A673 (cell line): ENCODE measurements around the gene C10orf105.

Source experiments
- EZH2 ChIP-seq: fragments of 200-600 bp; sonication (generic); IDR thresholded peaks from 2 replicates; pipeline ENCODE4 v1.6.1; 2017; ENCODE audit warnings: borderline replicate concordance, low read depth, mild to moderate bottlenecking, mixed read lengths, antibody characterized with exemption, low read length; ENCODE audit not compliant: poor library complexity, severe bottlenecking
- TF ChIP-seq, protein P1 (sequence below): fragments of 300-800, 200-600 bp; sonication (generic); conservative IDR thresholded peaks from 2 replicates; pipeline ENCODE4 v1.5.1; 2017; ENCODE audit warnings: low read depth, mild to moderate bottlenecking, antibody characterized with exemption, low read length, moderate library complexity, mixed read lengths

DNA sequence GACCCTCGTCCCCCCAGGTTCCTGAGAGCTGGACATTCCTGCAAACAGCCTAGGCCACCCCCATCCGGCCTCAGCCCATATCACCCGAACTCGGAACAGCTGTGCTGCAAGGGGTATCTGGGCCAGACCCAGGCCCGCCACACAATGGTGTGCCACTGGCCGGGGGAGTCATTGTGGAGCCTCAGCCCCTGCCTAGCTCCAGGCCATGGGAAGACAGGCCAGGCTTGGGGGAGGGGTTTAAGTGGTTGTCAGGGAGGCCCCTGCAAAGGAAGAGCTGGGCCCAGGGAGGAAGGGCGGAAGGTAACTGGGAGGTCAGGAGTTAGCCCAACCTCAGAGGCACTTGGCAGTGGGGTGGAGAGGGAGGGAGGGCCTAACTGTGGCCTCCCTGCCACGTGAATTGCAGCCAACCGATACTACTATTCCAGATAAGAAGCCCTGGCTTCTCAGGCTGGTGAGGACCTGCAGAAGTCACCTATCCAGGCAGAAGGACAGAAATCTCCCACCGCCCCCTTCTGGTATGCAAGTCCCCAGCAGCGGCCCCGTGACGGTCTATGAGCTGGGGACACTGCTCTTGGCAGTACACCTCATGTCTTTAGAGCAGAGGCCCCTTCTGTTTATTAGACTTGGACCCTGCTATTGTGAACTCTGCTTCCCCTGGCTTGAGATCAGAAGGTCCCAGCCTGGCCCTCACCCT, 26.9 kb upstream of the C10orf105 start:
- TF ChIP-seq, protein P1, sequence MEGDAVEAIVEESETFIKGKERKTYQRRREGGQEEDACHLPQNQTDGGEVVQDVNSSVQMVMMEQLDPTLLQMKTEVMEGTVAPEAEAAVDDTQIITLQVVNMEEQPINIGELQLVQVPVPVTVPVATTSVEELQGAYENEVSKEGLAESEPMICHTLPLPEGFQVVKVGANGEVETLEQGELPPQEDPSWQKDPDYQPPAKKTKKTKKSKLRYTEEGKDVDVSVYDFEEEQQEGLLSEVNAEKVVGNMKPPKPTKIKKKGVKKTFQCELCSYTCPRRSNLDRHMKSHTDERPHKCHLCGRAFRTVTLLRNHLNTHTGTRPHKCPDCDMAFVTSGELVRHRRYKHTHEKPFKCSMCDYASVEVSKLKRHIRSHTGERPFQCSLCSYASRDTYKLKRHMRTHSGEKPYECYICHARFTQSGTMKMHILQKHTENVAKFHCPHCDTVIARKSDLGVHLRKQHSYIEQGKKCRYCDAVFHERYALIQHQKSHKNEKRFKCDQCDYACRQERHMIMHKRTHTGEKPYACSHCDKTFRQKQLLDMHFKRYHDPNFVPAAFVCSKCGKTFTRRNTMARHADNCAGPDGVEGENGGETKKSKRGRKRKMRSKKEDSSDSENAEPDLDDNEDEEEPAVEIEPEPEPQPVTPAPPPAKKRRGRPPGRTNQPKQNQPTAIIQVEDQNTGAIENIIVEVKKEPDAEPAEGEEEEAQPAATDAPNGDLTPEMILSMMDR: no peak
- no peak for TF ChIP-seq EZH2
